Posterior cingulate gyrus (tissue), 11 donors: Measurements from ENCODE around the gene PAPPA2.

ENCODE experiments used
- DNase-seq, 10 donors: peaks; one replicate each; pipeline versions ENCODE4 v3.0.0 to v3.0.0-alpha.2; 2020 to 2021; ENCODE audit warnings: mixed read lengths in 3 of 10
- intact Hi-C: fragments of 100-400 bp; cut with DNase I; formaldehyde crosslinking; loops from one replicate; pipeline ENCODE4 v1.15.1; 2023

The PAPPA2 gene

DNA sequence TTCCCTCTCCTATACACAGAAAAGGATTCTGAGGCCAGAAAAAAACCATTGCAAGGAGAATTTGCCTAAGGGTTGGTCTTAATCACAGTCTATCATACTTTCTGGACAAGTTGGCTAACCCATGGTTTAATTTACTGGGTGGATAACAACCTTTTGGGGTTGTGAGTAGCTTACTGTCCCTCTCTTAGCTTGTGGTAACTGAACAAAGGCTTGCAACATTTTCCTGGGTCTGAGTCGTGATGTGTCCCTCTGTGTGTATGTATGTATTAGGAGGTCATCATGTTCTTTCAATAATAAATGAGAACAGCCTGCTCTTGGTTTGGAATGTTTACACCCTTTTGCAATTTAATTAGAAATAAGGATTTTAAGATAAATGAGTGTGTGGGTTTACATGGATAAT, 36.7 kb downstream of the PAPPA2 start:
- intact Hi-C loops, result no loop called here
- no peak for DNase-seq

DNA sequence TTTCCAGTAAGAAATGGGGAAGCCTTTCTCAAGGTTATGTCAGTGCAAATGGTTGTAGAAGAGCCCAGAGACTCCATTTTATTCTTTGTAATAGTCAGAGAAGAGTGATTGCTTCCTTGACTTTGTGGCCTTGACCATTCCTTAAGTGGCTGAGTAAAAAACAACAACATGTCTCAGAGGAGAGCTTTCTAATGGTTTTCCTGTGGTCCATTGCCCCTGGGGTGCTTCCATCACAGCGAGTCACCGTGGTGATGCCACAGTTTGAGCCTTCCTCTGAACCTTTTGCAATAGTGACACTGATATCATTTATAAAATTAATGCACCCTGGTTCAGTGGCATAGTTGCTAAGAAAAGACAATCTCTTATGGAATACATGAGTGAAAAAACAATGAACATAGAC, 38.6 kb downstream of the PAPPA2 start:
- intact Hi-C loops, result no loop called here
- DNase-seq, result no peak

DNA sequence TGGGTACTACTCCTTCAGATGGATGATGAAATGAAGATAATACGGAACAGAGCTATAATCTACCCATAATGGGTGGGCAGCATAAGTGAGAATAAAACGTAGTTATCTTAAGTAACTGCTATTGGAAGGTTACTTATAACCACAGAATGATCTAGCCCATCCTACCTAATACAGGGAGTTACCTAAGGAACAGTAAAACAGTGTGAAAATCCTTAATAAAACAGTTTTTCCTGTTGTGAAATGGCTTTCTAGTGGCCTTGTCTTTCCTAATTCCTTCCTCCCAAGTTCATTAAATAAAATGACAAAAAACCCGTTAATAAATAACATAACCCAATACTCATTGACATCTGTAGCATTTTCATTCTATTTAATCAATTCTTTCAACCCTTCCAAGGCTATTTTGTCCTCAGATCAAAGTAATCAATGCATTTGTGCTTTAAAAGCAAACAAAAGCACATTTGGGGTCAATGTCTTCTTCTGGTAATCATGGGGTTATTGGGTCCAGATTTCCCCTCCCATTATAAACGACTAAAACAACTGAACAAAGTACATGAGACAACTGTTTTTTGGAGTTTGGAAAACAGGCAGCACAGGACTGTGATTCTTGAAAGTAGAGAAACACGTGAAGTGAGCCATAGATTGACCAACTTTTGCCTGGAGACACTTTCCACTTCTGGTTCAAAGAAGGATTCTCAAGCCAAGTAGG, 42.0 kb downstream of the PAPPA2 start:
- no peak for DNase-seq
- intact Hi-C loops, result no loop called here

DNA sequence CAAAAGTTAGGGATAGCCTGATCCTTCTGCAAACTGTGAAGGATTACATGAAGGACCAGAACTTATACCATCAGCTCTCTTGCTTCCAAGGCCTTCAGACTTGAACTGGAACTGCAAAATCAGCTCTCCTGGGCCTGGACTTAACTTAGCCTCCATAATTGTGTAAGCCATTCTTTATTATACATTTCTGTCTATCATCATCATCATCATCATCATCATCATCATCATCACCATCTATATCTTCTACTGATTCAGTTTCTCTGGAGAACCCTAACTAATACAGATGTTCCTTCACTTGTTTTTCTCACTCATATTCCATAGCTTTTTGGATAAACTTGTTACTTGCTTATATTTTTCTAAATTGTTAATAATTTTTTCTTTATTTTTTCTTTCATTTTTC, 50.0 kb downstream of the PAPPA2 start:
- DNase-seq, result no peak
- intact Hi-C loops, result no loop called here

DNA sequence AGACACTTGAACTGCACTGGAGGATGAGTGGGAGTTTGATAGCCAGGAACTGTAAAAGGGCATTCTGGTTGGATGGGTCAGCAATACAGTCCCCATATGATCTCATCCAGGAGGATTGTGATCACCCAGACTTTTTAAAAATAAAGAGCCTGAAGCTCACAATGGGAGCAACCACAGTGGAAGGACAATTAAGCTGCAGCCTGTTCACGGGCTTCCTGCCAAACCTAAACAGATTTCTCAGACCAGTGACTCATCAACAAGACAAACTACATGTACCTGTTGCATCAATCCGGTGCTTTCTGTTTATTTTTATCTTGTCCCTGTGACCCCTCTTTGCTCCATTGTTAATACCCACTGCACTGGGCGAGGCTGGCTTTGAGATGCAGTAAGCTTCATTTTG, 52.3 kb downstream of the PAPPA2 start:
- intact Hi-C loops, result no loop called here
- no peak for DNase-seq

DNA sequence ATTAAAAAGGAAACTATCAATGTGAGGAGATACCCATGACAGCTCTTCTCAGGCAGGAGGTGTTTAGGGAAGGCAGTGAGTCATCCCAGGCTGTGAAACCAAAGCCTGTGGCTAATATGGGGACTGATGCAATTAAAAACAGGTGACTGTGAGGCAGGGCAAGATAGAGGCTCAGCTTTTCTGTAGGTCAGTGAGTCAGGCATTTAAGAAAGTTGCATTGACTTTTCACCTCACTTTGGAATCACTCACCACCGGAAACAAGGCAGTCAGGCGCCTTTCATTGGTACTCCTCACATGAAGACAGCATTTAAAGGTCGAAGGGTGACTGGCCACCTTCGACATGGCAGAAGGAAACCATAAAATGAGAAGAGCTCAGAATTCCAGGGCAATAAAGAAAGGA, 54.5 kb downstream of the PAPPA2 start:
- DNase-seq, result no peak
- intact Hi-C loops, result no loop called here

DNA sequence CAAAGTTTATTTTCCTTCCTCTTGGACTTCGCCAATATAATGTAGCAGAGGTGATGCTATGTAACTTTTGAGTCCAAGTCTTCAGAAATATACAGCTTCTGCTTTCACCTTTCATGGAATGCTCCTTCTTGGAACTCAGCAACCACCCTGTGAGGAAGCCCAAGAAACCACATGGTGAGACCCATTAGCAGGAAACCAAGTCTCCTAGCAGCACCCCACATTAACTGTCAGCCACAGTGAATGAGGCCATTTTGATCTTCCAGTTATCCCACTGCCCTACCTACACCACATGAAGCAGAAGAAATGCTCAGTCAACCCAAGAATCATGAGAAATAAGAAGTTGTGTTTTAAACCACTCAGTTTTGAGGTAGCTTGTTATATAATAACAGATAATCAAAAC, 58.2 kb downstream of the PAPPA2 start:
- intact Hi-C loops, result no loop called here
- DNase-seq, result no peak

DNA sequence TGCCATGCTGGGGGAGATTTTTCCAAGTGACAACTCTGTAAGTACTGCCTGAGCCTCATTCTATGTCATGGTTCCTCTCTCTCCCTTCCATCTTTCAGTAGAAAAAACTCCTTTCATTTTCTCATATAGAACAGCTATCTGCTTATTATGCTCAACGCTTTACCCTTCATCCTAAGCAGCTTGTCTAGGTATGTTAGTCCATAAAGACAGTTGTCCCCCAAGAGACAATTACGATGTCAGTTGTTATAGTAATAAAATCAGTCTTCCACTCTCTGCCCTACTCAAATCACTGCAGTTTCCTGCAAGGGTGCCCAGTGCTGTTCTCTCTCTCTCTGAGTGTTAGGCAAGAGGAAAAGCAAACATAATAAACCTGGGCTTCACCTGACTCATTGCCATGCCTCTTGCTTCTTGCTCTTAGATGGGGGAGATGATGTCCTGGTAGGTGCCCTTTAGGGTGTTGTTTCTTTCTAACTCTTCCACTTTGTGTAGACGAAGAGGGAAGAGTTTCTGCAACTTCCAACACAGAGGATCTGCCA, 59.4 kb downstream of the PAPPA2 start:
- no peak for DNase-seq
- intact Hi-C loops, result no loop called here

DNA sequence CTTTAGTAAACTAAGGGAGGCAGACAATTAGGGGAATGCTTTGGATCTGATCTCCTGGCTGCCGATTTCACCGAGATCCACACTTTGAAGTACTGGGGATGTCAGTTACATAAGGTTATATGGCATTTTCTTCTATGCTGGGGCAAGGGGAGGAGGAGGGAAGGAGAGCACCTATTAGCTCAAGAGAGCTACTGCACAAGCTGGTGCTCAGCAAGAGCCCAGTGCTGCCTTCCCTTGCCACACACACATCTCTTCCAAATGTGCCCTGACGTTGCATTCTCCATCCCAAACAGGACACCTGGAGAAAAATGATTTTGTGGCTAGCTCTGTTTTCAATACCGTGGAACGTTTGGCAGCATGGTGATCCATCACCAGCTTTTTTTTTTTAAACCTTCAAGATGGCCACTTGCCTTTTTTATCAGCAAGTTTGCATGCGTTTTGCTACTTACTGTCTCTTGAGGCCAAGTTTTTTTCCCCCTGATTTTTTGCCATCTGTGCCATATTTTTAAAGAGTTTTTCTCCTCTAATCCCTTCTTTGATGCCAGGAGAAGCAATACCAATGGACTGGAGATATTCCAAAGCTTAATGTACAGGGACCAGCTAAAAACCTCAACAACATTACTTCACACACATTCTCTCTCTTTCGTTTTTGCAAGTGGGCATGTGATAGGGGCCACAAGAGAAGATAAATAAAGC, 66.6 kb downstream of the PAPPA2 start:
- intact Hi-C loops, result no loop called here
- no peak for DNase-seq

DNA sequence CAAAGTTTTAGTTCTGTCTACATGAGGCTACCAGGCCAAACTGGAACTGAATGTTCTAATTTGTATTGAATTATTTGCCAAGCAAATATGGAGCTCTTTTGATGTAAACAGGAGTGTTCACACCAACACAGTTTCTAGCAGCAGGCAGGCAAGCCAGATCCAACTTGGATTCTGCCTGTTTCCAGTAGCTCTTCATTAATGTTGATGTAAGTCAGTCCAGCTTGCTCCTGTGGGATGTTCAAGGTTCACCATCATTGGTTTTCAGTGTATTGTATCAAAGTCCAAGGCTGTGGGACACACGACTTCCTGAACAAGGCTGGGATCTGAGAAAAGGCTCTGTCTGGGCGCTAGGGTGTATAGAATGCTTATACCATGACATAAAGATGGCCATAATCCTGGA, 68.1 kb downstream of the PAPPA2 start:
- intact Hi-C loops, result no loop called here
- no peak for DNase-seq

DNA sequence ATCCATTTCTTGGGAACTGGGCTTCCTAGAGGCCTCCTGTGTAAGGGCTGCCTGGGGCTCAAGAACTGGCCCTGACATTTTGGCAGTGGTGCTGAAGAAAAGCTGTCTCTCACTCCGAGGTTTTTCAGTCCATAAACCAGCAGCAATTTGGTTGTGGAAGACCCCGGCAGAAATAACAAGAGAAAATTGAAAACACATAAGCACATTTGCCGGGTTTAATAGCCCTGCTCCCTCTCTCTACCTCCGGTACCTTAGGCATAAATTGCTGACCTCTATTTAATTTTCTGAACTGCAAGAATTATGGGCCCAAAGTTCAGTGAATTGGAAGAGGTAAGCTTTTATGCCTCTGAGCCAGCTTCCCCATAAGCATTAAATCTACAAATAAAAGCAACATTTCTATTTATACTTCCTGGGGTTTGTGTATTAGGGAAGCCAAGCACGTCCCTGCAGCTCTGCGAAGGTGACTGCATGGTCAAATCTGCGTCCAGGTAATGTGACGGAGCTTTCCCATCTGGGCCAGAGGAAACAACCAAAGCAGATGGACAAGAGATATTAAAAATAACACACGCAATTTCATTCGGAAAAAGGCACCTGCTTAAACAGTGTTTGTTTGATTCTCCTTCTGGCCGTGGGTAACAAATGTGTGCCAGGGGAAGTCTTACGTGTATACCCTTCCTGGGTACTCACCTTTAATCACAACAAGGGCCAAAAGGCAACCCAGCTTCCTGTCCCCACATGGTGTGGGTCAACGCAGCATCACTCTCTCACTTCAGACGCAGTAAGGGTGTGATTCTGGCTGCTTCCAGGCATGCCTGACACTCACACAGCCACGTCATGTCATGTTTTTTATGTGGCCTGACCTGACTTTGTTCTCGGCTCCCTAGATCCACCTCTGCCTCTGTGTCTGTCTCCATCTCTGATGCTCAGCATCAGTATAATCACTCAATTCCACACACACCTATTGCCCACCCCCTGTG, 69.2 kb downstream of the PAPPA2 start:
- intact Hi-C loops, result no loop called here
- no peak for DNase-seq

DNA sequence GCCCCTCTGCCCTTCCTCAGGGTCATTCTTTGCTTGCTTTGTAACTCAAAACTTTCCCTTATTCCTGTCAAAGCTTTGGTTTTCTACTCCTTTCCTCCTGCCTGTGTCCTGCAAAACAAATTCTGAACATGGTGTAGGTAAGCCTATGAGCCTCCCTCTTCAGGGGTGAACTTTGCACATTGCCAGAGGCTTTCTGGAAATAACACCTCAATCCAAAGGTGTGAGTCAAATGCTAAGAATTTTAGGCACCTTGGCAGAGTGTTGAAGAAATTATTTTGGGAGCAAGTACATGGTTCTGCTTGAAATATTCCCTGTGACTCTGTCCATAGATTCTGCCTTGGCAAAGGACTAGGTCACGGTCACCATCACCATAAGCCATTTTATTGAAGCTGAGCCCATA, 70.0 kb downstream of the PAPPA2 start:
- intact Hi-C loops, result no loop called here
- no peak for DNase-seq

DNA sequence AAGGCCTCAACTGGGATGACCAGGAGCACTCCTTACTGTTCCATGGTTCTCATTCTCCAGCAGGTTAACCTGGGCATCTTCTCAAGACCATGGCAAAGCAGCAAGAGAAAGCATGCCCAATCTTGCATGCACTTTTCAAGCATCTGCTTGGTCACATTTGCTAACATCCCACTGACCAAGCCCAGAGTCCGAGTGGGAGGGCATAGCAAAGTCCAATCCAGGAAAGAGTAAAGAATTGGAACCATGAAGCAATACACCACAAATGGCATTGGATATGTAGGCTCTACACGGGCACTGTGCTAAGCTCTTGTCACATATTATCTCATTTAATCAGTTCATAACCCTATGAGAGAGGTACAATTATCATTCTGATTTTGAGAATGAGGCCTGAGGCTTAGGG, 73.6 kb downstream of the PAPPA2 start:
- intact Hi-C loops, result no loop called here
- DNase-seq, result no peak

DNA sequence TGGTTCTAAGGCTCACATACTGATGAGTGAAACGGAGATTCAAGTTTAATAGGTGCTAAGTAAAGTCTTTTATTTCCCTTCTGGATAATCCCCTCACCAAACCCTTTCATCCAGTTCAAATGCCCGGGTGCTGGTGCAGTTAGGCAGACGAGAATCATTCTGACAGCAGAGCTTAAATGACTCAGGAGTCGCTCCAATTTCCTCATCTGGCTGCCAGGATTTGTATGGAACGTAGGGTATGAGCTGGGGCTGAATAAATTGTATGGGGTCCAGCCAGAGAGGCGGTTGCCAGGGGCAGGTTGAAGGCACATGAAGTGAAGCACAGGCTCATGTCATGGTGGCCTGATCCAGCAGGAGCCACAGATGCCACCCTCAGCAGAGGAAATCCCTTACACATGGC, 76.0 kb downstream of the PAPPA2 start:
- intact Hi-C loops, result no loop called here
- DNase-seq, result no peak

DNA sequence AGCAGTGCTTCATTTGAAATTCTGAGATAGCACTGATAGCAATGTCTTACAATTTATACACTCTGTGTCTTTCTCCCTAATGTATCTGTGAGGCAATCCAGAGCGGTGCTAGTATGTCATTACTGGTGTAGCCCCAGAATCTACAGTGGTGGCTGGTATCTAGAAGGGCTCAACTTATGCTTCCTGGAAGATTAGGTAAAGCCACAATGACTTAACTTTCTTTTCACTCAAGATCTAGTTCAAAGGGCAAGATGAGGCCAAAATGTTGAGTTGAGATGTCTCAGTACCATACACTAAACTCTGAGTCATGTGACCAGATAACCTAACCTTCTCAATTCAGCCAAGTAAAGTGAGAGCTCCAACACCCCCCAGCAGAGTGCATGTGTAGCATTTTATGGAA, 77.5 kb downstream of the PAPPA2 start:
- intact Hi-C loops, result no loop called here
- DNase-seq, result no peak

DNA sequence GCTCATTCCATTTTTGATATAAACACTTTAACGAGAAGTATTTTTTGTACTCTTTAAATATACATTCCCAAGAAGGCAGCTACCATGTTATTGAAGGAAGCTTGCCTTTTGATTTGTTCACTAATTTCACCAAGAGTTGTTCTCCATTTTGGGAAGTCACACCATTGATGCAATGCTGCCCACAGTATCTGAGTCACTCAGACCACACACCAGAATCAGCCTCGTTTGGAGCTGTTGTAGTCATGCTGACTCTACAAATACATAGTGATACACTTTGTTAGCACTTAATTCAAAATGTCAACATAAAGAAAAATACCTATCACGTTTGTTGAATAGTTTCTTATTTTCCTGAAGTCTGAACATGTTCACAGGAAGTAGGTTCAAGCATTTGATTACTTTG, 78.7 kb downstream of the PAPPA2 start:
- intact Hi-C loops, result no loop called here
- no peak for DNase-seq

DNA sequence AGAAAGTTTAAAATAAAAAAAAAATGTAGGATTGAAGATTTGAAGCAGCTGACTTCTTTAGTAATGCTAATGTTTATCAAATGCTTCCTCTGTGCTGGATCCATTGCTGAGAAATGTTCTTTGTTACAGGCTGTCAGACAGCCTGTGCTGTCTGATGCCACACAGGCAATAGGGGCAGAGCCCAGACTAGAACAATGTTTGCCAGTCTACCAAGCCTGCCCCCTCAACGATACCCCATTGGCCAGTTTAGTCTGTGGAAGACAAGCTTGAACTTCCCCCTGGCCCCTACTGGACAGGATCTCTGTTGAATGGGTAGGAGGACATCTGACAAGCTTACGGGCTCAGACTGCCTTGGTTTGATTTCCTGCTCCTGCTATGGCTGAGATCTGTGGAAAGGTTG, 79.4 kb downstream of the PAPPA2 start:
- intact Hi-C loops, result no loop called here
- no peak for DNase-seq

DNA sequence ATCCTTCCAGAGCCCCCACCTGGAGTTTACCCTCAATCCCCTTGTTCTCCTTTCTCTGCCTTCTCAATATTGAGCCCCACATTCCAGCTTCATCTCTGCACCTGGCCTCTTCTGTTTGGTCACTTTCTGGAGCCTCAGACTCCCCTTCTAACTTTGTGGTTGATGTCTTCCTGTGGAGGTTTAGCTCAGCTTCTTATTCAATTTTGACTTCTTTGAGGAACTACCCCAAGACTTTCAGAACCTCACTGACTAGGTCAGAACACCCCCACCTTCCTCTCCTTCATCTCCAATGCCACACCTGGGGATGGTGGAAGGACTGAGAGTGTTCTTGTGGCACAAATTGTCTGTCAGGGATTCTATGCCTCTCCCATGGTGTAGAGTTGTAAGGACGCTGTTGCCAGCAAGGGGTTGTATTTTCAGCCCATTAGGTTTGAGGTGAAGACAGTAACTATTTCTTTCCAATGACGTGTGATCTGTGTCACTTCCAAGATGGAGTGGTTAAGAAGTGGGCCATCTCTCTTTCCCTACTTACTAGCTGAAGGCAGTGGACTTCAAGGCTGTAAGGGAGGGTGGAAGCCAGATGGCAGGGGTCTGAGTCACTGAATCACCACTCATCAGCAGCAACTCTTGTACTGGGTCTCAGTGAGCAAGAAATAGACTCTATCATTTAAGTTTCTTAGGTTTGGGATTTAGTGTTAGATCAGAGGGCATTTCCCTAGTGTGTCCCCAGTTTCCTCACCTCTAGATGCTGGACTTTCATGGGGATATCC, 80.6 kb downstream of the PAPPA2 start:
- intact Hi-C loops, result no loop called here
- no peak for DNase-seq

DNA sequence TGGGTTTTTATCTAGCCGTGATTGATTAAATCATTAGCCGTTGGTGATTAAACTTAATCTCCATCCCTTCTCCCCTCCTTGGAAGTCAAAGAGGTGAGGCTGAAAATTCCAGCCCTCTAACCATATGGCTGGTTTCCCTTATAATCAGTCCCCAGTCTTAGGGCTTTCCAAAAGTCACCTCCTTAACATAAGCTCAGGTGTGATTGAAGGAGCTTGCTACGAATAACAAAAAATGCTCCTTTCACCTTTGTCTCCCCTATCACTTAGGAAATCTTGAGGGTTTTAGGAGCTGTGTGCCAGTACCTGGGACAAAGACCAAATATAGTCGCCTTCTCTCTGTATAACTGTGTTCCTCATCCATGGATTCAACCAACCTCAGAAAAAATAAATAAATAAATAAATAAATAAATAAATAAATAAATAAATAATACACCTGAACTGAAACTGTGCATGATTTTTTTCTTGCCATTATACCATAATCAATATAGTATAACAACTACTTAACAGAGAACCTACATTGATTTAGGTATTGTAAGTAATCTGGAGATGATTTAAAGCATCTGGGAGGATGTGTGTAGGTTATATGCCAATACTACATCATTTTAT, 82.2 kb downstream of the PAPPA2 start:
- no peak for DNase-seq
- intact Hi-C loops, result no loop called here

DNA sequence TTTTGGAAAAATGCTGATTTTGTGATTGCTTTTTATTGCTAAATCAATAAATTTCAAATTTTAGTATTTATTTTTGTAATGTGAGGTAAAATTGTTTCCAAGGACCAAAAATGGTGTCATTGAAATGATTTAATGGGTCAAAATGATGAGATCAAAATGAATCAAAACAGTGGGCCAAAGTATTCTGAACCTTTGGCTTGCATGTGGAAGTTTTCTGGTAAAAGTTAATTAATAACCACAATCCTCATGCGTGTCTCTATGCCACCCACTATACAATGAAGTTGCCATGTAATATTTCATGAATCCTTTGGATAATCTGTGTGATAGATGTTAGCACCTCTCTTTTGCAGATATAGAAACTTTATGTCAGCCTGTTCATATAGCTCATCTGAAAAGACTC, 83.8 kb downstream of the PAPPA2 start:
- intact Hi-C loops, result no loop called here
- DNase-seq, result no peak
